ENCODE results near the gene ETNK1. TPM values are rescaled to one million over a fixed set of nuclear protein-coding genes. Genes with fewer than 3 reads are reported as not detected.

ETNK1 gene
- total RNA-seq, 1 experiment from 2014 or later = 70.1 TPM

DNA sequence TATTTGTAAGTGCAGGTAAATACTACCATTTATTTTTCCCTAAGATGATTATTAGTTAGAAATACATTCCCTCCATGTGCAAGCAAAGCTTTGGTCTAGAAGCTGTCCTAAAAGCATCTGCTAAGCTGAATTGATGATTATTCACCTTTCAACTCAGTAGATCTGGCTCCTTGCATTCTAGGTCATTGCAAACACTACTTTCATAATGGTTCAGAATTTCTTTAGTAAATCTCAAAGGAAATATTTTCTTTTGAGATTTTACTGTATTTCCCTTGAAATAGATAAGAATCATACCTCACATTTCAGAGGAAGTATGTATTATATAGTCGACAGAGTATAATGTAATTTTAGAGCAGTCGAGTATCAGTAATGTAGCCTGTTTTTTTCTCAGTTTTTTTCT lies 2.4 kb downstream of the ETNK1 start:
- Histone ChIP-seq H3K27me3 (ENCODE audit: insufficient read depth, low read length) (no peaks in the 10 kb centered on the region), H4K8ac (replicated peaks; ENCODE audit: insufficient read length, low read depth, low read length) (no peak overlapping the region), H2AFZ (ENCODE audit: low read length) (no peak overlapping the region), H3K23me2 (ENCODE audit: insufficient read length, low read depth, low read length, poor library complexity, severe bottlenecking) (peaks cover 12% of the 10 kb centered on the region), H3K14ac (ENCODE audit: insufficient read depth, low read length) (no peak overlapping the region), H3K4me2 (ENCODE audit: insufficient read depth, insufficient read length, low read length) (peak overlapping the region; percentile 62), H4K5ac (ENCODE audit: insufficient read length, low read depth, low read length) (no peak overlapping the region), H2BK20ac (ENCODE audit: low read depth, low read length, poor library complexity, severe bottlenecking) (no peak overlapping the region), H3K9me3 (ENCODE audit: control insufficient read depth, low read depth, low read length) (no peaks in the 10 kb centered on the region), H3K79me2 (ENCODE audit: insufficient read depth, low read length) (peaks cover 22% of the 10 kb centered on the region; the same call in 1 of the 2 replicates), H4K91ac (ENCODE audit: insufficient read length, low read depth, low read length) (no peak overlapping the region), H2AK5ac (ENCODE audit: insufficient read length, low read length) (no peak overlapping the region), H2BK5ac (ENCODE audit: insufficient read length, low read length) (no peak overlapping the region), H3K4ac (ENCODE audit: low read depth, low read length) (no peak overlapping the region), H3T11ph (ENCODE audit: low read length) (no peak overlapping the region), H4K20me1 (ENCODE audit: control insufficient read depth, insufficient read depth, insufficient read length) (no peaks in the 10 kb centered on the region), H2BK15ac (ENCODE audit: low read depth, low read length) (no peak overlapping the region), H3K18ac (ENCODE audit: insufficient read length, low read depth, low read length) (no peak overlapping the region), H3K27ac (ENCODE audit: insufficient read length, low read depth, low read length) (no peak overlapping the region), H3K23ac (ENCODE audit: insufficient read length, low read depth, low read length) (no peak overlapping the region), H2BK120ac (ENCODE audit: low read depth, low read length, poor library complexity, severe bottlenecking) (no peak overlapping the region), H3K4me1 (ENCODE audit: insufficient read depth, low read length) (no peaks in the 10 kb centered on the region), H3K56ac (ENCODE audit: insufficient read length, low read depth, low read length) (no peak overlapping the region), H3K9ac (ENCODE audit: extremely low read depth, insufficient read length, low read length) (no peak overlapping the region), H3K79me1 (ENCODE audit: insufficient read depth, low read depth, low read length, poor library complexity, severe bottlenecking) (no peaks in the 10 kb centered on the region), H2BK12ac (ENCODE audit: insufficient read length, low read depth, low read length) (no peak overlapping the region)
- peak overlapping the region; percentile 92 to 99 for H3K4me3 Mint-ChIP-seq
- no peak for TF ChIP-seq CTCF (conservative IDR thresholded peaks at IDR 0.05)
- H3K9me3 Mint-ChIP-seq = no peaks in the 10 kb centered on the region; a peak in 1 of 5 replicates
- no peaks in the 10 kb centered on the region for H3K27me3 Mint-ChIP-seq (ENCODE audit: low read depth)
- no peak overlapping the region; a peak in 1 of 7 replicates for H3K27ac Mint-ChIP-seq
- peaks cover 36 to 40% of the 10 kb centered on the region in 2 experiments for H3K4me1 Mint-ChIP-seq
- peaks cover 4 to 13% (median 11%) of the 10 kb centered on the region in 3 experiments; a peak in 6 of 7 replicates for H3K36me3 Mint-ChIP-seq (ENCODE audit: insufficient read depth in 1 of 3, low read depth in 3 of 3)
- no peak for DNase-seq
- no CpG with 5 or more reads among the region's 2 CpGs for WGBS (ENCODE audit: extremely low coverage, insufficient read length, low lambda C conversion rate)
